K562 (cell line): ENCODE results near the gene SERTAD3. TPM values are rescaled to one million over a fixed set of nuclear protein-coding genes. Genes with fewer than 3 reads are reported as not detected.

ENCODE experiments used
- CBFA2T2 ChIP-seq: fragments of 450-650 bp; conservative IDR thresholded peaks from 2 replicates; pipeline ENCODE4 v1.6.1; 2017; ENCODE audit warnings: mild to moderate bottlenecking
- EWSR1 ChIP-seq: fragments of 450-650 bp; IDR thresholded peaks from 2 replicates; pipeline ENCODE4 v1.6.1; 2018; ENCODE audit warnings: borderline replicate concordance, mild to moderate bottlenecking, low read depth, moderate library complexity; ENCODE audit not compliant: partially characterized antibody
- KDM1A ChIP-seq, 2 experiments: fragments of 450-650 bp; IDR thresholded peaks; 2 replicates each; pipeline ENCODE4 v1.6.1; 2016; ENCODE audit warnings: mild to moderate bottlenecking in 2 of 2
- KLF13 ChIP-seq: fragments of 450-650 bp; IDR thresholded peaks from 2 replicates; pipeline ENCODE4 v1.6.1; 2016; ENCODE audit warnings: missing genetic modification characterization, low read depth, mild to moderate bottlenecking, missing compliant biosample characterization, moderate library complexity, borderline replicate concordance
- KLF16 ChIP-seq: IDR thresholded peaks from 2 replicates; pipeline ENCODE4 v1.6.1; 2016; ENCODE audit warnings: antibody characterized with exemption
- SIRT6 ChIP-seq: IDR thresholded peaks from one replicate; pipeline ENCODE4 v1.6.1; 2012; ENCODE audit warnings: low read depth, mild to moderate bottlenecking, control low read depth, inconsistent platforms, low read length, moderate library complexity
- STAG1 ChIP-seq: sonication (generic); formaldehyde crosslinking; IDR thresholded peaks from 2 replicates; pipeline ENCODE4 v1.5.0; 2020; ENCODE audit warnings: missing genetic modification reagents, borderline replicate concordance
- ZBTB8A ChIP-seq: fragments of 450-650 bp; IDR thresholded peaks from 2 replicates; pipeline ENCODE4 v1.6.1; 2018; ENCODE audit warnings: mild to moderate bottlenecking, moderate library complexity; ENCODE audit not compliant: partially characterized antibody
- polyA plus RNA-seq, 8 experiments: library from polyadenylated mRNA; depleted of rRNA in 4 of 8; stranded (reverse) in 5 of 8; unstranded in 3 of 8; fragments of >200 nt; fragmentation: Nextera tagmentation in 2 of 8; fragmentation: Illumina TruSeq in 1 of 8; extraction: Ambion mirVana in 2 of 8; extraction: Trizol in 1 of 8; gene quantifications; 2 replicates each; pipeline versions ENCODE4 v1.2.1 to v1.2.3, GENCODE V29; 2011 to 2014; ENCODE audit warnings: inconsistent platforms in 1 of 8, missing spikeins in 1 of 8
- total RNA-seq, 7 experiments: library from RNA; depleted of rRNA in 6 of 7; stranded (reverse); fragments of >200 nt in 6 of 7; fragmentation: Illumina TruSeq in 2 of 7; extraction: Trizol in 2 of 7; gene quantifications; 2 replicates each; pipeline versions ENCODE4 v1.2.1 to v1.2.3, GENCODE V29; 2011 to 2021; ENCODE audit warnings: low replicate concordance in 1 of 7
- TF ChIP-seq, protein P1 (sequence below): fragments of 250-450 bp; sonication (Bioruptor Pico); IDR thresholded peaks from 2 replicates; pipeline ENCODE4 v1.8.0; 2021; ENCODE audit warnings: moderate library complexity, mild to moderate bottlenecking, inconsistent platforms
- TF ChIP-seq, protein P2 (sequence below): fragments of 450-650 bp; formaldehyde crosslinking; IDR thresholded peaks from 2 replicates; pipeline ENCODE4 v1.4.0; 2020; ENCODE audit warnings: mild to moderate bottlenecking, moderate library complexity
- TF ChIP-seq, protein P3 (sequence below): sonication (generic); formaldehyde crosslinking; IDR thresholded peaks from 2 replicates; pipeline ENCODE4 v1.8.0; 2022; ENCODE audit warnings: mild to moderate bottlenecking, low read depth, missing genetic modification reagents
- TF ChIP-seq, protein P4 (sequence below): fragments of 250-450 bp; sonication (Bioruptor Pico); IDR thresholded peaks from 2 replicates; pipeline ENCODE4 v1.6.1; 2021; ENCODE audit warnings: mild to moderate bottlenecking
- TF ChIP-seq, protein P5 (sequence below): fragments of 450-650 bp; IDR thresholded peaks from 2 replicates; pipeline ENCODE4 v1.6.1; 2016; ENCODE audit warnings: low read depth

The SERTAD3 gene
- total and polyA plus RNA-seq, 9 of the 15 experiments (the other 6 are each of a cell fraction or from before 2014, with no cell fraction given): 5.4 to 28.9 (median 17.5) TPM

GRCh38 chr19:40444000-40444824 lies at the start of gene SERTAD3 (continued):
- TF ChIP-seq STAG1 (CRISPR knock-in tag): no peak
- TF ChIP-seq, protein P1, sequence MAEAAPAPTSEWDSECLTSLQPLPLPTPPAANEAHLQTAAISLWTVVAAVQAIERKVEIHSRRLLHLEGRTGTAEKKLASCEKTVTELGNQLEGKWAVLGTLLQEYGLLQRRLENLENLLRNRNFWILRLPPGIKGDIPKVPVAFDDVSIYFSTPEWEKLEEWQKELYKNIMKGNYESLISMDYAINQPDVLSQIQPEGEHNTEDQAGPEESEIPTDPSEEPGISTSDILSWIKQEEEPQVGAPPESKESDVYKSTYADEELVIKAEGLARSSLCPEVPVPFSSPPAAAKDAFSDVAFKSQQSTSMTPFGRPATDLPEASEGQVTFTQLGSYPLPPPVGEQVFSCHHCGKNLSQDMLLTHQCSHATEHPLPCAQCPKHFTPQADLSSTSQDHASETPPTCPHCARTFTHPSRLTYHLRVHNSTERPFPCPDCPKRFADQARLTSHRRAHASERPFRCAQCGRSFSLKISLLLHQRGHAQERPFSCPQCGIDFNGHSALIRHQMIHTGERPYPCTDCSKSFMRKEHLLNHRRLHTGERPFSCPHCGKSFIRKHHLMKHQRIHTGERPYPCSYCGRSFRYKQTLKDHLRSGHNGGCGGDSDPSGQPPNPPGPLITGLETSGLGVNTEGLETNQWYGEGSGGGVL (CRISPR knock-in tag): no peak
- no peak for TF ChIP-seq ZBTB8A
- TF ChIP-seq CBFA2T2: no peak
- TF ChIP-seq KDM1A (IDR thresholded peaks at IDR 0.05): peak in 1 of 2 experiments; percentile 40; a peak in 1 of 4 replicates
- TF ChIP-seq, protein P2, sequence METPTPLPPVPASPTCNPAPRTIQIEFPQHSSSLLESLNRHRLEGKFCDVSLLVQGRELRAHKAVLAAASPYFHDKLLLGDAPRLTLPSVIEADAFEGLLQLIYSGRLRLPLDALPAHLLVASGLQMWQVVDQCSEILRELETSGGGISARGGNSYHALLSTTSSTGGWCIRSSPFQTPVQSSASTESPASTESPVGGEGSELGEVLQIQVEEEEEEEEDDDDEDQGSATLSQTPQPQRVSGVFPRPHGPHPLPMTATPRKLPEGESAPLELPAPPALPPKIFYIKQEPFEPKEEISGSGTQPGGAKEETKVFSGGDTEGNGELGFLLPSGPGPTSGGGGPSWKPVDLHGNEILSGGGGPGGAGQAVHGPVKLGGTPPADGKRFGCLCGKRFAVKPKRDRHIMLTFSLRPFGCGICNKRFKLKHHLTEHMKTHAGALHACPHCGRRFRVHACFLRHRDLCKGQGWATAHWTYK (CRISPR knock-in tag): 0 out of 2 replicates have a peak, but pooled peaks have one; percentile 23
- TF ChIP-seq SIRT6: no peak
- TF ChIP-seq, protein P3, sequence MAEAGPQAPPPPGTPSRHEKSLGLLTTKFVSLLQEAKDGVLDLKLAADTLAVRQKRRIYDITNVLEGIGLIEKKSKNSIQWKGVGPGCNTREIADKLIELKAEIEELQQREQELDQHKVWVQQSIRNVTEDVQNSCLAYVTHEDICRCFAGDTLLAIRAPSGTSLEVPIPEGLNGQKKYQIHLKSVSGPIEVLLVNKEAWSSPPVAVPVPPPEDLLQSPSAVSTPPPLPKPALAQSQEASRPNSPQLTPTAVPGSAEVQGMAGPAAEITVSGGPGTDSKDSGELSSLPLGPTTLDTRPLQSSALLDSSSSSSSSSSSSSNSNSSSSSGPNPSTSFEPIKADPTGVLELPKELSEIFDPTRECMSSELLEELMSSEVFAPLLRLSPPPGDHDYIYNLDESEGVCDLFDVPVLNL (CRISPR knock-in tag): 0 out of 2 replicates have a peak, but pooled peaks have one; percentile 15
- TF ChIP-seq EWSR1: no peak
- no peak for TF ChIP-seq KLF16
- TF ChIP-seq, protein P4, sequence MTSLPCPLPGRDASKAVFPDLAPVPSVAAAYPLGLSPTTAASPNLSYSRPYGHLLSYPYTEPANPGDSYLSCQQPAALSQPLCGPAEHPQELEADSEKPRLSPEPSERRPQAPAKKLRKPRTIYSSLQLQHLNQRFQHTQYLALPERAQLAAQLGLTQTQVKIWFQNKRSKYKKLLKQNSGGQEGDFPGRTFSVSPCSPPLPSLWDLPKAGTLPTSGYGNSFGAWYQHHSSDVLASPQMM: no peak
- TF ChIP-seq, protein P5, sequence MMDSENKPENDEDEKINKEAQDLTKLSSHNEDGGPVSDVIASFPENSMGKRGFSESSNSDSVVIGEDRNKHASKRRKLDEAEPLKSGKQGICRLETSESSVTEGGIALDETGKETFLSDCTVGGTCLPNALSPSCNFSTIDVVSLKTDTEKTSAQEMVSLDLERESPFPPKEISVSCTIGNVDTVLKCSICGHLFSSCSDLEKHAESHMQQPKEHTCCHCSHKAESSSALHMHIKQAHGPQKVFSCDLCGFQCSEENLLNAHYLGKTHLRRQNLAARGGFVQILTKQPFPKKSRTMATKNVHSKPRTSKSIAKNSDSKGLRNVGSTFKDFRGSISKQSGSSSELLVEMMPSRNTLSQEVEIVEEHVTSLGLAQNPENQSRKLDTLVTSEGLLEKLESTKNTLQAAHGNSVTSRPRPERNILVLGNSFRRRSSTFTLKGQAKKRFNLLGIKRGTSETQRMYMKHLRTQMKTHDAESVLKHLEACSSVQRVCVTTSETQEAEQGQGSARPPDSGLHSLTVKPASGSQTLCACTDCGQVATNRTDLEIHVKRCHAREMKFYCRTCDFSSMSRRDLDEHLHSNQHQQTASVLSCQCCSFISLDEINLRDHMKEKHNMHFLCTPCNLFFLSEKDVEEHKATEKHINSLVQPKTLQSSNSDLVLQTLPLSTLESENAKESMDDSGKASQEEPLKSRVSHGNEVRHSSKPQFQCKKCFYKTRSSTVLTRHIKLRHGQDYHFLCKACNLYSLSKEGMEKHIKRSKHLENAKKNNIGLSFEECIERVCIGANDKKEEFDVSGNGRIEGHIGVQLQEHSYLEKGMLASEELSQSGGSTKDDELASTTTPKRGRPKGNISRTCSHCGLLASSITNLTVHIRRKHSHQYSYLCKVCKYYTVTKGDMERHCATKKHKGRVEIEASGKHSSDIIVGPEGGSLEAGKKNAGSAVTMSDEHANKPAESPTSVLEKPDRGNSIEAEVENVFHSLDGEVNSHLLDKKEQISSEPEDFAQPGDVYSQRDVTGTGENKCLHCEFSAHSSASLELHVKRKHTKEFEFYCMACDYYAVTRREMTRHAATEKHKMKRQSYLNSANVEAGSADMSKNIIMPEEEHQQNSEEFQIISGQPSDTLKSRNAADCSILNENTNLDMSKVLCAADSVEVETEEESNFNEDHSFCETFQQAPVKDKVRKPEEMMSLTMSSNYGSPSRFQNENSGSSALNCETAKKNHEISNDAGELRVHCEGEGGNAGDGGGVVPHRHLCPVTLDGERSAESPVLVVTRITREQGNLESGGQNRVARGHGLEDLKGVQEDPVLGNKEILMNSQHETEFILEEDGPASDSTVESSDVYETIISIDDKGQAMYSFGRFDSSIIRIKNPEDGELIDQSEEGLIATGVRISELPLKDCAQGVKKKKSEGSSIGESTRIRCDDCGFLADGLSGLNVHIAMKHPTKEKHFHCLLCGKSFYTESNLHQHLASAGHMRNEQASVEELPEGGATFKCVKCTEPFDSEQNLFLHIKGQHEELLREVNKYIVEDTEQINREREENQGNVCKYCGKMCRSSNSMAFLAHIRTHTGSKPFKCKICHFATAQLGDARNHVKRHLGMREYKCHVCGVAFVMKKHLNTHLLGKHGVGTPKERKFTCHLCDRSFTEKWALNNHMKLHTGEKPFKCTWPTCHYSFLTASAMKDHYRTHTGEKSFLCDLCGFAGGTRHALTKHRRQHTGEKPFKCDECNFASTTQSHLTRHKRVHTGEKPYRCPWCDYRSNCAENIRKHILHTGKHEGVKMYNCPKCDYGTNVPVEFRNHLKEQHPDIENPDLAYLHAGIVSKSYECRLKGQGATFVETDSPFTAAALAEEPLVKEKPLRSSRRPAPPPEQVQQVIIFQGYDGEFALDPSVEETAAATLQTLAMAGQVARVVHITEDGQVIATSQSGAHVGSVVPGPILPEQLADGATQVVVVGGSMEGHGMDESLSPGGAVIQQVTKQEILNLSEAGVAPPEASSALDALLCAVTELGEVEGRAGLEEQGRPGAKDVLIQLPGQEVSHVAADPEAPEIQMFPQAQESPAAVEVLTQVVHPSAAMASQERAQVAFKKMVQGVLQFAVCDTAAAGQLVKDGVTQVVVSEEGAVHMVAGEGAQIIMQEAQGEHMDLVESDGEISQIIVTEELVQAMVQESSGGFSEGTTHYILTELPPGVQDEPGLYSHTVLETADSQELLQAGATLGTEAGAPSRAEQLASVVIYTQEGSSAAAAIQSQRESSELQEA: no peak
- peak; percentile 98 for TF ChIP-seq KLF13
